H54 (cell line): Measurements from ENCODE around the gene FLOT1.
A peak's percentile ranks its signal among the peaks of the same experiment; 100 is the strongest.
"Not testable (repeated sequence)": the region's sequence is repeated elsewhere in the genome, so short reads cannot be mapped to it uniquely, and the experiment has no call there.

Experiments used
- DNase-seq: peaks from one replicate; pipeline ENCODE4 v3.0.0; 2011; ENCODE audit warnings: low spot score, mixed read lengths; ENCODE audit not compliant: insufficient read length
- FAIRE-seq: peaks from 3 replicates; lab custom pipeline; 2011; peaks lifted over from hg19 to GRCh38; lab: Jason Lieb, UNC
- POLR2A ChIP-seq: IDR thresholded peaks from 2 replicates; pipeline ENCODE4 v1.6.1; 2011; ENCODE audit warnings: low read depth, mild to moderate bottlenecking, low read length

The FLOT1 gene

DNA sequence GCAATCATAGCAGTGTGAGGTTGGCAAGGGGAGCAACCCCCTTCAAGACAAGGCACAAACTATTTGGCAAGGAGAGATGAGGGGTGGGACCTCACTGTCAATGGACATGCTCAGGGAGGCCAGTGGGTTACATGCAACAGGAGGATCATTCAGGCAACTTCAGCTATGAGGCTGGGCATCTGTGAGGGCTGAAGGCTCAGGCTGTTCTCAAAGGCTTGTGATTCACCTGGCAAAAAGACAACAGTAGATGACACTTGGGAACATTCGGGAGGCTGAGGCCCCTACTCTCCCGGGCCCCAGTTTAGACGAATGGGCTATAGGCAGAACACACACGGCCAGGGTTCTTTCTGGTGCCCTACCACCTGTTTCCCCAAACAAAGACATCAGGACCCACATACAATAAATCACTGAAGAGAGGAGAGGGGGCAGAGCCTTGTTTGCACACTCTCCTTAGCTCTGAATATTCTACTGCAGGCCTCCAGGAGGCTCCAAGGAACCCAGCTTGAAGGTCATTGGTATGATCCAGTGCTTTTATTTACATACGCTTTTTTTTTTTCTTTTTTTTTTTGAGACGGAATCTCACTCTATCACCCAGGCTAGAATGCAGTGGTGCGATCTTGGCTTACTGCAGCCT lies 14.4 kb downstream of the FLOT1 start:
- no peak for TF ChIP-seq POLR2A
- FAIRE-seq (no peak), DNase-seq (no peak)

GRCh38 chr6:30726506-30727413 lies 15.7 kb downstream of the FLOT1 start:
- DNase-seq (no peak), FAIRE-seq (no peak)

DNA sequence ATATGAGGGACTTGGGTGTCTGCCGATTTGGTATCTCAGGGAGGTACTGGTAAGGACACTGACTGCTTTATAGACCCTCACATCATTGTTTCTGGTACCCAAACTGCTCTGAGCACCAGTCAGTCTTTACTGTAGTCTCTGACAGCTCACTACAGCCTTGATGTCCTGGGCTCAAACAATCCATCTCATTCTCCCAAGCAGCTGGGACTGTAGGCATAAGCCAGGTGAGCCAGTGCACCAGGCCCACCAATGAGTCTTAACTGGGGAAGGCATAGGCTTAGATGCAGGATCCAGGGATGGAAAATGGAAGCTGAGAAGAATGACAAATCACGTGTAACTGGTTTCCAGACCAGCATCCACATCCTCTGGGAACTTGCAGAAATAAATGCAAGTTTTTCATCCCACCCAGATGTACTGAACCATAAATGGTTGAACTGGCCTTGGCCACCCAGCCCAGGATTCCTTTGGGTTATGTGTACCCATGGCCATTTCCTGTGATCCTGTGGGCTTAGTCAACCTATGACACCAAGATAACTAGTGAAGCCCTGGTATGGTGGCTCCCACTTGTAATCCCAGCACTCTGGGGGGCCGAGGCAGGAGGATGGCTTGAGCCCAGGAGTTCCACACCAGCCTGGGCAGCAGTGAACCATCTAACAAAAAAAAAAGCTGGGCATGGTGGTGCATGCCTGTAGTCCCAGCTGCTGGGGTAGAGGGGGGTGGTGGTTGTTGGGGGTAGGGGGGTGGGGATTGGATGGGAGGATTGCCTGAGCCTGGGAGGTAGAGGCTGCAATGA lies 16.6 kb downstream of the FLOT1 start:
- FAIRE-seq = peak; percentile 15
- TF ChIP-seq POLR2A = no peak; the same call in none of the 2 replicates
- no peak for DNase-seq

More at GRCh38 chr6:30726506-30727413, 15.7 kb downstream of the FLOT1 start:
- TF ChIP-seq POLR2A = no peak

GRCh38 chr6:30724906-30725667 lies 17.4 kb downstream of the FLOT1 start:
- no peak for DNase-seq
- FAIRE-seq = no peak
- TF ChIP-seq POLR2A = no peak

GRCh38 chr6:30723843-30724741 lies 18.4 kb downstream of the FLOT1 start:
- not testable (repeated sequence) for DNase-seq, FAIRE-seq

DNA sequence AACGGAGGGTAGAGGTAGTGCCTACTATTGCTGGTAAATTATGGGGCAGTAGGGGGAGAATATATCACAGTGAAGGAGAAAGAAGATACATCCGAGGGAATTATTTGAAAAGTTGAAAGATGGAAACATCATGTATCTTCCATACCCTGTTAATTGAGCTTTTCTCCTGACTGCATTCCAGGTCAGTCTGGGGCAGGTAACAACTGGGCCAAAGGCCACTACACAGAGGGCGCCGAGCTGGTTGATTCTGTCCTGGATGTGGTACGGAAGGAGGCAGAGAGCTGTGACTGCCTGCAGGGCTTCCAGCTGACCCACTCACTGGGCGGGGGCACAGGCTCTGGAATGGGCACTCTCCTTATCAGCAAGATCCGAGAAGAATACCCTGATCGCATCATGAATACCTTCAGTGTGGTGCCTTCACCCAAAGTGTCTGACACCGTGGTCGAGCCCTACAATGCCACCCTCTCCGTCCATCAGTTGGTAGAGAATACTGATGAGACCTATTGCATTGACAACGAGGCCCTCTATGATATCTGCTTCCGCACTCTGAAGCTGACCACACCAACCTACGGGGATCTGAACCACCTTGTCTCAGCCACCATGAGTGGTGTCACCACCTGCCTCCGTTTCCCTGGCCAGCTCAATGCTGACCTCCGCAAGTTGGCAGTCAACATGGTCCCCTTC lies 19.2 kb downstream of the FLOT1 start:
- not testable (repeated sequence) for DNase-seq, FAIRE-seq

GRCh38 chr6:30722280-30723112 lies 20.0 kb downstream of the FLOT1 start:
- no peak for TF ChIP-seq POLR2A
- DNase-seq (no peak), FAIRE-seq (no peak)

DNA sequence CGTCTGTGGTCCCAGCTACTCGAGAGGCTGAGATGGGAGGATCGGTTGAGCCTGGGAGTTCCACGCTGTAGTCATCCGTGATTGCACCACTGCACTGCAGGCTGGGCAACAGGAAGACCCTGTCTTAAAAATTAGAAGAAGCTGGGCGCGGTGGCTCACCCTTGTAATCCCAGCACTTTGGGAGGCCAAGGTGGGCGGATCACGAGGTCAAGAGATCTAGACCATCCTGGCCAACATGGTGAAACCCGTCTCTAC lies 20.5 kb downstream of the FLOT1 start:
- DNase-seq, FAIRE-seq: not testable (repeated sequence)

- no peak for DNase-seq
- peak; percentile 41; the same call in 1 of the 2 replicates for TF ChIP-seq POLR2A
- FAIRE-seq = no peak
Observed at GRCh38 chr6:30721198-30722024, 21.1 kb downstream of the FLOT1 start.

DNA sequence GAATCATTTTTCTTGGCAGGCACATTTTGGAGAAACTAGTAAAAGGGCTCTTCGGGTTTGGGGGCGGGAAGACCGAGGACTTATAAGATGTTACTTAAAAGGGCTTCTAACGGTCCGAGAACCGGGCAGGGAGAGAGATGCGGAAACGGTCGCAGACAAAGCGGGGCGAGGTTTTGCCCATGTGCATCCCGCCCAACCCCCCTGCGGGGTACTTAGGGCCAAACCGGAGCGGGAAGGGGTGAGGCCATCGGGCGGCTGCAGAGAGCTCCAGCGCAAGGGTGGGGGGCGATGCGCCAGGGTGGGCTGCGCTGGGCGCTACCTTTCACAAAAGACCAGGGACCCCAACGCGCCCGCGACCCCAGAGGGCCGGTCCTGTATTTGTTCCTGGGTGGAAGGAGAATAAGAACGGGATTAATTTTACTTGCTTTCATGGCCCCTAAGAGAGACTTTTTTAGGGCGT lies 21.7 kb downstream of the FLOT1 start:
- peak; percentile 39; the same call in 1 of the 2 replicates for TF ChIP-seq POLR2A
- DNase-seq = no peak
- no peak for FAIRE-seq
